A549 (cell line): ENCODE data around the gene LMBR1. TPM values are rescaled to one million over a fixed set of nuclear protein-coding genes. Genes with fewer than 3 reads are reported as not detected.

Experiments
- ATAC-seq, 2 experiments: fragments of 200-7000 bp in 1 of 2; fragments of >200 bp in 1 of 2; cut with Nextera tagmentation in 1 of 2; cut with Tn5 transposase in 1 of 2; 3 replicates each; pipeline versions ENCODE4 v1.8.0 to v1.9.1; 2018 to 2020; ENCODE audit warnings: mild to moderate bottlenecking in 1 of 2, moderate library complexity in 1 of 2
- CTCF ChIA-PET: fragments of 300-600 bp; sonication (Branson Sonifier 250); formaldehyde crosslinking; extraction: SDS; loops from one replicate; lab custom pipeline; 2021; ENCODE audit warnings: antibody characterized with exemption, inconsistent platforms; lab: Yijun Ruan, JAX
- POLR2A ChIA-PET: fragments of 350-600 bp; formaldehyde crosslinking; extraction: SDS; loops from one replicate; lab custom pipeline; 2021; ENCODE audit warnings: antibody characterized with exemption, inconsistent platforms; lab: Yijun Ruan, JAX
- DNase-seq, 2 experiments: peaks; one replicate each; pipeline versions ENCODE4 v3.0.0 to v3.0.0-alpha.2; 2011 to 2016; ENCODE audit warnings: low read depth in 1 of 2, low spot score in 1 of 2
- FAIRE-seq: peaks from 2 replicates; lab custom pipeline; 2011; peaks lifted over from hg19 to GRCh38; lab: Jason Lieb, UNC
- H3K27ac ChIP-seq, 2 experiments: fragments of >200 bp; sonication (Bioruptor Twin); formaldehyde crosslinking; 3 replicates each; pipeline ENCODE4 v1.5.1; 2016 to 2017
- H3K4me1 ChIP-seq: fragments of >200 bp; sonication (Bioruptor Twin); formaldehyde crosslinking; 3 replicates; pipeline ENCODE4 v1.6.1; 2016
- H3K4me2 ChIP-seq: fragments of >200 bp; sonication (Bioruptor Twin); formaldehyde crosslinking; 3 replicates; pipeline ENCODE4 v1.6.1; 2016
- H3K4me3 ChIP-seq: fragments of >200 bp; sonication (Bioruptor Twin); formaldehyde crosslinking; 3 replicates; pipeline ENCODE4 v1.5.1; 2016
- H3K9me3 ChIP-seq: fragments of >200 bp; sonication (Bioruptor Twin); formaldehyde crosslinking; 3 replicates; pipeline ENCODE4 v1.6.1; 2016
- CBX8 ChIP-seq: fragments of 200-600 bp; sonication (generic); IDR thresholded peaks from 2 replicates; pipeline ENCODE4 v1.6.1; 2016
- CTCF ChIP-seq: fragments of >200 bp; sonication (Bioruptor Twin); formaldehyde crosslinking; IDR thresholded peaks from 3 replicates; pipeline ENCODE4 v1.5.1; 2016
- E2F6 ChIP-seq: IDR thresholded peaks from 2 replicates; pipeline ENCODE4 v1.6.1; 2012; ENCODE audit warnings: low read depth, borderline replicate concordance
- EHF ChIP-seq: fragments of 250-450 bp; sonication (Bioruptor Pico); IDR thresholded peaks from 2 replicates; pipeline ENCODE4 v1.5.0; 2020; ENCODE audit warnings: mild to moderate bottlenecking
- ESRRA ChIP-seq: fragments of 150-350 bp; IDR thresholded peaks from 2 replicates; pipeline ENCODE4 v1.6.1; 2014; ENCODE audit warnings: mild to moderate bottlenecking, low read length, borderline replicate concordance
- FOSB ChIP-seq: fragments of 250-450 bp; sonication (Bioruptor Pico); IDR thresholded peaks from 2 replicates; pipeline ENCODE4 v1.5.0; 2020; ENCODE audit warnings: mild to moderate bottlenecking, moderate library complexity
- FOSL2 ChIP-seq, 2 experiments: fragments of 450-650 bp in 1 of 2; fragments of >200 bp in 1 of 2; sonication (Bioruptor Twin) in 1 of 2; formaldehyde crosslinking; IDR thresholded peaks; 2 replicates each; pipeline versions ENCODE4 v1.5.0 to v1.6.1; 2016 to 2020; ENCODE audit warnings: mild to moderate bottlenecking in 1 of 2, moderate library complexity in 1 of 2
- GATA3 ChIP-seq: IDR thresholded peaks from 2 replicates; pipeline ENCODE4 v1.6.1; 2012; ENCODE audit warnings: borderline replicate concordance
- HEYL ChIP-seq: fragments of 250-450 bp; sonication (Bioruptor Pico); IDR thresholded peaks from 2 replicates; pipeline ENCODE4 v1.8.0; 2021; ENCODE audit warnings: mild to moderate bottlenecking, moderate library complexity
- HOXA7 ChIP-seq: fragments of 250-450 bp; sonication (Bioruptor Pico); IDR thresholded peaks from 2 replicates; pipeline ENCODE4 v1.5.0; 2020; ENCODE audit warnings: mild to moderate bottlenecking, moderate library complexity
- HOXB13 ChIP-seq: fragments of 250-450 bp; sonication (Bioruptor Pico); IDR thresholded peaks from 2 replicates; pipeline ENCODE4 v1.5.0; 2020; ENCODE audit warnings: low read depth, mild to moderate bottlenecking, moderate library complexity
- JUNB ChIP-seq: fragments of >200 bp; sonication (Bioruptor Twin); formaldehyde crosslinking; IDR thresholded peaks from 2 replicates; pipeline ENCODE4 v1.6.1; 2016
- MAFK ChIP-seq: fragments of 450-650 bp; IDR thresholded peaks from 2 replicates; pipeline ENCODE4 v1.6.1; 2014; ENCODE audit not compliant: partially characterized antibody
- NFE2L2 ChIP-seq: fragments of 150-350 bp; conservative IDR thresholded peaks from 2 replicates; pipeline ENCODE4 v1.6.1; 2014; ENCODE audit warnings: low read length
- PBX3 ChIP-seq: IDR thresholded peaks from 2 replicates; pipeline ENCODE4 v1.6.1; 2012
- POLR2A ChIP-seq: IDR thresholded peaks from 2 replicates; pipeline ENCODE4 v1.6.1; 2012; ENCODE audit warnings: mild to moderate bottlenecking, low read length
- RAD21 ChIP-seq, 2 experiments: fragments of >200 bp in 1 of 2; sonication (Bioruptor Twin) in 1 of 2; formaldehyde crosslinking in 1 of 2; IDR thresholded peaks in 1 of 2; conservative IDR thresholded peaks in 1 of 2; 2 replicates in 1 of 2; 3 replicates in 1 of 2; pipeline ENCODE4 v1.6.1; 2012 to 2018; ENCODE audit warnings: inconsistent platforms in 1 of 2
- REST ChIP-seq: fragments of 200-600 bp; sonication (generic); IDR thresholded peaks from 2 replicates; pipeline ENCODE4 v1.6.1; 2016; ENCODE audit warnings: antibody characterized with exemption, mild to moderate bottlenecking, moderate library complexity
- RFX5 ChIP-seq: fragments of 450-650 bp; IDR thresholded peaks from 2 replicates; pipeline ENCODE4 v1.7.1; 2014; ENCODE audit warnings: antibody characterized with exemption, mild to moderate bottlenecking, moderate library complexity
- SMC3 ChIP-seq: fragments of >200 bp; sonication (Bioruptor Twin); formaldehyde crosslinking; IDR thresholded peaks from 3 replicates; pipeline ENCODE4 v1.6.1; 2018; ENCODE audit warnings: inconsistent platforms
- TP53 ChIP-seq: fragments of 250-450 bp; sonication (Bioruptor Pico); IDR thresholded peaks from 2 replicates; pipeline ENCODE4 v1.5.0; 2021; ENCODE audit warnings: mild to moderate bottlenecking, moderate library complexity
- USF2 ChIP-seq: fragments of 450-650 bp; IDR thresholded peaks from 2 replicates; pipeline ENCODE4 v1.6.1; 2014; ENCODE audit warnings: antibody characterized with exemption
- ZSCAN20 ChIP-seq: fragments of 250-450 bp; sonication (Bioruptor Pico); IDR thresholded peaks from 2 replicates; pipeline ENCODE4 v1.8.0; 2022; ENCODE audit warnings: mild to moderate bottlenecking, moderate library complexity
- WGBS: methylation state at CpG from one replicate; pipeline ENCODE4 v1.1.6; 2017; ENCODE audit errors: missing lambda C conversion rate; 5-methylcytosine and 5-hydroxymethylcytosine counted together
- polyA plus RNA-seq, 4 experiments: library from polyadenylated mRNA; depleted of rRNA in 3 of 4; stranded (reverse); fragments of >200 nt; fragmentation: RNase III in 1 of 4; extraction: RNeasy Plus Mini Kit Qiagen cat#74134 plus additional on column Dnase treatment in 1 of 4; gene quantifications; 2 replicates in 3 of 4; 3 replicates in 1 of 4; pipeline ENCODE4 v1.2.3, GENCODE V29; 2011 to 2017

LMBR1 gene
- polyA plus RNA-seq, 2 of the 4 experiments (the other 2 are of a cell fraction) = 33.2 to 42.3 TPM

GRCh38 chr7:156843157-156843556 lies 49.8 kb downstream of the LMBR1 start (continued):
- TF ChIP-seq REST (no peak), USF2 (no peak), SMC3 (no peak), FOSB (no peak), HOXA7 (CRISPR knock-in tag) (no peak), GATA3 (no peak), POLR2A (no peak), MAFK (no peak)

- FAIRE-seq (no peak), ATAC-seq (no peak), DNase-seq (no peak)
- peaks cover 10% of the 10 kb centered on the region; the same call in 2 of the 3 replicates for H3K4me1 ChIP-seq
- WGBS = 85% methylated on average over 2 of the region's 2 CpGs
- no peak for TF ChIP-seq HOXB13 (CRISPR knock-in tag)
- TF ChIP-seq CTCF = no peak
- TF ChIP-seq GATA3 = no peak
- no peak for TF ChIP-seq E2F6
- no peak for TF ChIP-seq FOSL2 (IDR thresholded peaks at IDR 0.05)
- TF ChIP-seq FOSL2 (CRISPR knock-in tag; IDR thresholded peaks at IDR 0.05) = no peak
- TF ChIP-seq HEYL (CRISPR knock-in tag) = no peak
- no peak for TF ChIP-seq EHF (CRISPR knock-in tag)
- TF ChIP-seq ZSCAN20 (CRISPR knock-in tag) = no peak
- TF ChIP-seq ESRRA = no peak
- no peak for TF ChIP-seq CBX8
- no peak for TF ChIP-seq TP53
- TF ChIP-seq RAD21 (conservative IDR thresholded peaks at IDR 0.05 in 1 of 2, IDR thresholded peaks at IDR 0.05 in 1 of 2) = no peak
- TF ChIP-seq JUNB = no peak
- no peak for TF ChIP-seq RFX5
- TF ChIP-seq PBX3 = no peak
- TF ChIP-seq NFE2L2 = no peak
- ChIA-PET CTCF (interaction anchor here (0.6 to 1.6 kb wide), 3 partner anchors 11 to 271 kb away, joined by 3 to 7 read pairs (median 5); no protein-coding TSS in a partner anchor), POLR2A (no interaction called here)
- no peak overlapping the region for H3K27ac ChIP-seq
- H3K4me2 ChIP-seq = no peak overlapping the region
- H3K4me3 ChIP-seq = no peak overlapping the region
- H3K9me3 ChIP-seq = no peaks in the 10 kb centered on the region
Observed at GRCh38 chr7:156842740-156843140, 50.2 kb downstream of the LMBR1 start.
